Fibroblast of gingiva (primary cell): ENCODE measurements around the gene TXLNB.
A peak's percentile ranks its signal among the peaks of the same experiment; 100 is the strongest.
"Not testable (repeated sequence)": the region's sequence is repeated elsewhere in the genome, so short reads cannot be mapped to it uniquely, and the experiment has no call there.

Experiments
- DNase-seq: peaks from one replicate; pipeline ENCODE4 v3.0.0-alpha.2; 2011; ENCODE audit warnings: low read depth

Gene TXLNB

GRCh38 chr6:139311831-139312230 lies 20.0 kb upstream of the TXLNB start:
- no peak for DNase-seq

GRCh38 chr6:139308936-139309603 lies 17.3 kb upstream of the TXLNB start:
- peak; percentile 69 for DNase-seq

GRCh38 chr6:139308286-139308916 lies 16.6 kb upstream of the TXLNB start:
- DNase-seq: no peak

GRCh38 chr6:139306291-139306981 lies 14.6 kb upstream of the TXLNB start:
- DNase-seq: no peak

- no peak for DNase-seq
Observed at GRCh38 chr6:139303185-139303584, 11.4 kb upstream of the TXLNB start.

GRCh38 chr6:139297921-139298320 lies 6.1 kb upstream of the TXLNB start:
- no peak for DNase-seq

GRCh38 chr6:139296927-139297326 lies 5.1 kb upstream of the TXLNB start:
- DNase-seq: no peak

- no peak for DNase-seq
Observed at GRCh38 chr6:139295901-139296300, 4.1 kb upstream of the TXLNB start.

GRCh38 chr6:139294090-139294489 lies 2.3 kb upstream of the TXLNB start:
- DNase-seq: no peak

- DNase-seq: not testable (repeated sequence)
Observed at GRCh38 chr6:139293230-139293629, 1.4 kb upstream of the TXLNB start.

- DNase-seq: peak; percentile 75
Observed at GRCh38 chr6:139290787-139291311, 949 bp downstream of the TXLNB start.

GRCh38 chr6:139289233-139289632 lies 2.6 kb downstream of the TXLNB start:
- no peak for DNase-seq

- no peak for DNase-seq
Observed at GRCh38 chr6:139288496-139289040, 3.2 kb downstream of the TXLNB start.

GRCh38 chr6:139287868-139288267 lies 3.9 kb downstream of the TXLNB start:
- no peak for DNase-seq

- not testable (repeated sequence) for DNase-seq
Observed at GRCh38 chr6:139286438-139286837, 5.4 kb downstream of the TXLNB start.

- DNase-seq: no peak
Observed at GRCh38 chr6:139285590-139285989, 6.2 kb downstream of the TXLNB start.

GRCh38 chr6:139284789-139285188 lies 7.0 kb downstream of the TXLNB start:
- DNase-seq: no peak

GRCh38 chr6:139282684-139283083 lies 9.1 kb downstream of the TXLNB start:
- no peak for DNase-seq

GRCh38 chr6:139278190-139278589 lies 13.6 kb downstream of the TXLNB start:
- no peak for DNase-seq

- no peak for DNase-seq
Observed at GRCh38 chr6:139277587-139277986, 14.2 kb downstream of the TXLNB start.

GRCh38 chr6:139277161-139277560 lies 14.6 kb downstream of the TXLNB start:
- DNase-seq: no peak

- no peak for DNase-seq
Observed at GRCh38 chr6:139275279-139276055, 16.3 kb downstream of the TXLNB start.
